CD14-positive monocyte (primary cell): Measurements from ENCODE around the gene PTPN14. TPM values are rescaled to one million over a fixed set of nuclear protein-coding genes. Genes with fewer than 3 reads are reported as not detected.
"Not testable (repeated sequence)": the region's sequence is repeated elsewhere in the genome, so short reads cannot be mapped to it uniquely, and the experiment has no call there.

Source experiments
- DNase-seq, 3 donors: peaks; one replicate each; pipeline ENCODE4 v3.0.0-alpha.2; 2011 to 2022
- H2AFZ ChIP-seq: 2 replicates; pipeline ENCODE4 v1.6.0; 2012; ENCODE audit warnings: mild to moderate bottlenecking, low read depth, low read length, inconsistent platforms; ENCODE audit not compliant: insufficient read depth, poor library complexity, severe bottlenecking
- H3K27ac ChIP-seq, 2 donors: 1 replicate in 1 of 2; 2 replicates in 1 of 2; pipeline ENCODE4 v1.5.1; 2012 to 2013; ENCODE audit warnings: low read length in 2 of 2, control low read depth in 1 of 2, inconsistent platforms in 1 of 2, low read depth in 1 of 2, mild to moderate bottlenecking in 1 of 2
- H3K27me3 ChIP-seq, 2 donors: one replicate each; pipeline versions ENCODE4 v1.6.0 to v1.6.1; 2011 to 2013; ENCODE audit warnings: low read length in 2 of 2; ENCODE audit not compliant: control insufficient read depth in 2 of 2, insufficient read depth in 2 of 2
- H3K36me3 ChIP-seq, 2 donors: replicated peaks in 1 of 2; 1 replicate in 1 of 2; 2 replicates in 1 of 2; pipeline versions ENCODE4 v1.5.1 to v1.6.1; 2012 to 2013; ENCODE audit warnings: low read length in 2 of 2, control low read depth in 1 of 2, inconsistent platforms in 1 of 2, mild to moderate bottlenecking in 1 of 2; ENCODE audit not compliant: insufficient read depth in 2 of 2, control insufficient read depth in 1 of 2
- H3K4me1 ChIP-seq, 2 donors: 1 replicate in 1 of 2; 2 replicates in 1 of 2; pipeline versions ENCODE4 v1.5.1 to v1.6.1; 2012 to 2013; ENCODE audit warnings: low read length in 2 of 2, control low read depth in 1 of 2, inconsistent platforms in 1 of 2, mild to moderate bottlenecking in 1 of 2, moderate library complexity in 1 of 2; ENCODE audit not compliant: insufficient read depth in 2 of 2, control insufficient read depth in 1 of 2
- H3K4me2 ChIP-seq: replicated peaks from 2 replicates; pipeline ENCODE3; 2012; ENCODE audit warnings: low read length, moderate library complexity, mild to moderate bottlenecking; ENCODE audit not compliant: poor library complexity, severe bottlenecking; ENCODE audit errors: extremely low read depth
- H3K4me3 ChIP-seq, 3 experiments: fragments of 200-600 bp in 1 of 3; sonication (generic) in 1 of 3; replicated peaks in 1 of 3; 1 replicate in 2 of 3; 2 replicates in 1 of 3; pipeline ENCODE4 v1.5.1; 2011 to 2013; ENCODE audit warnings: low read length in 3 of 3, mild to moderate bottlenecking in 3 of 3, control low read depth in 2 of 3, low read depth in 2 of 3, inconsistent platforms in 1 of 3, moderate library complexity in 1 of 3
- H3K79me2 ChIP-seq: 2 replicates; pipeline ENCODE4 v1.6.0; 2012; ENCODE audit warnings: mild to moderate bottlenecking, control low read depth, inconsistent platforms, low read length, moderate library complexity; ENCODE audit not compliant: insufficient read depth
- H3K9ac ChIP-seq: 2 replicates; pipeline ENCODE4 v1.6.0; 2017; ENCODE audit warnings: low read length, mild to moderate bottlenecking; ENCODE audit not compliant: insufficient read depth, poor library complexity, severe bottlenecking
- H3K9me3 ChIP-seq, 2 donors: replicated peaks in 1 of 2; 1 replicate in 1 of 2; 2 replicates in 1 of 2; pipeline versions ENCODE4 v1.5.1 to v1.6.1; 2012 to 2013; ENCODE audit warnings: low read length in 2 of 2, control low read depth in 1 of 2; ENCODE audit not compliant: control insufficient read depth in 1 of 2, insufficient read depth in 1 of 2
- H4K20me1 ChIP-seq: 2 replicates; pipeline ENCODE4 v1.6.0; 2012; ENCODE audit warnings: mild to moderate bottlenecking, low read length, control low read depth, moderate library complexity; ENCODE audit not compliant: insufficient read depth
- H3K27ac Mint-ChIP-seq, 7 donors: one replicate each; pipeline ENCODE4 v1.8.0; 2020; ENCODE audit warnings: mild to moderate bottlenecking in 7 of 7, mixed read lengths in 7 of 7, moderate library complexity in 6 of 7, inconsistent platforms in 2 of 7
- H3K27me3 Mint-ChIP-seq, 3 donors: one replicate each; pipeline ENCODE4 v1.8.0; 2021 to 2022; ENCODE audit warnings: low read depth in 3 of 3, mild to moderate bottlenecking in 3 of 3, mixed read lengths in 3 of 3, moderate library complexity in 3 of 3, inconsistent platforms in 1 of 3
- H3K36me3 Mint-ChIP-seq, 2 donors: one replicate each; pipeline ENCODE4 v1.8.0; 2020; ENCODE audit warnings: mixed read lengths in 2 of 2, inconsistent platforms in 1 of 2, mild to moderate bottlenecking in 1 of 2
- H3K4me1 Mint-ChIP-seq: one replicate; pipeline ENCODE4 v1.8.0; 2020; ENCODE audit warnings: mild to moderate bottlenecking, mixed read lengths
- H3K4me3 Mint-ChIP-seq, 2 donors: one replicate each; pipeline ENCODE4 v1.8.0; 2020; ENCODE audit warnings: mild to moderate bottlenecking in 2 of 2, mixed read lengths in 2 of 2, moderate library complexity in 1 of 2
- H3K9me3 Mint-ChIP-seq, 7 donors: one replicate each; pipeline ENCODE4 v1.8.0; 2020 to 2022; ENCODE audit warnings: mixed read lengths in 7 of 7, mild to moderate bottlenecking in 6 of 7, moderate library complexity in 6 of 7, inconsistent platforms in 2 of 7
- CTCF ChIP-seq: fragments of 200-600 bp; IDR thresholded peaks from one replicate; pipeline ENCODE4 v1.8.0; 2022; ENCODE audit warnings: antibody characterized with exemption, mild to moderate bottlenecking
- WGBS: methylation state at CpG from one replicate; pipeline ENCODE4 v1.1.5; 2013; ENCODE audit warnings: missing lambda C conversion rate; ENCODE audit not compliant: insufficient coverage; 5-methylcytosine and 5-hydroxymethylcytosine counted together
- intact Hi-C, 2 donors: fragments of 100-400 bp; cut with micrococcal nuclease; formaldehyde crosslinking; loops; one replicate each; pipeline versions ENCODE4 v1.15.0 to v1.15.1; 2023
- polyA plus RNA-seq, 3 donors: library from polyadenylated mRNA; depleted of rRNA in 1 of 3; unstranded in 2 of 3; stranded (reverse) in 1 of 3; fragments of 300-500 nt in 2 of 3; fragments of >200 nt in 1 of 3; fragmentation: Illumina TruSeq in 2 of 3; gene quantifications; 1 replicate in 2 of 3; 2 replicates in 1 of 3; pipeline ENCODE4 v1.2.3, GENCODE V29; 2012 to 2021

The PTPN14 gene
- polyA plus RNA-seq, 3 donors = 0.01 TPM; not detected in 1

DNA sequence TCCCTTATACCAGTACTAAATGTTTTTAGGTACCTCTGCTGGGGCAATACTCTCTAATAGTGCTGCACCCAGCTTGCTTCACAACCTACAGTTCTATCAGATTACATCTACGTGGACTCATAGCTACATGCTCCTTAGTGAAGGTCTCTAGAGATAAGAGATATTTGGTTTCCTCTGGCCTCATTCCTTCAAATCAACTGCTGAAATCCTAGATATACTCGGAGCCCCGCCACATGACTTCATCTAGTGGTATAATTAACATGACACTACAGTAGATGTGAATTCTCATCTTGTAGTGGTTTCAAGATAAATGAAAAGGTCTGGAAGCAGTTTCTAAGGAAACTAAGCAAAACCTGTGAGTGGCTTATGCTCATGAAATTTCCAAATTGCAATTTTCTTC lies 155.1 kb downstream of the PTPN14 start:
- no peak overlapping the region for H3K27ac Mint-ChIP-seq
- no peak overlapping the region for H3K27ac ChIP-seq

DNA sequence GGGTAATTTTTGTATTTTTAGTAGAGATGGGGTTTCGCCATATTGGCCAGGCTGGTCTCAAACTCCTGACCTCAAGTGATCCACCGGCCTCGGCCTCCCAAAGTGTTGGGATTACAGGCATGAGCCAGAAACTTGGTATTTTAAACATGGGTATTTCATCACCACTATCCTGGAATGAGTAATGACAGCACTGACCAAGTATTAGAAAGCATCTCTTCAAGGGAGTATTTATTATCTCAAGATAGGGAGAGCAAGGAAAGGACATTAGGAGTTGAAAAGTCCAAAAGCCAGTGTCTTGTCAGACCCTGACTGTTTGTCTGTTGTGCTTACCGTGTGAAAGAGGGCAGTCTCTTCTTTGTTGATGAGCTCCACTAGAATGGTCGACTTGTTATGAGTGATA lies 156.8 kb downstream of the PTPN14 start:
- H3K36me3 ChIP-seq, H3K36me3 Mint-ChIP-seq, H3K27me3 Mint-ChIP-seq, H3K4me2 ChIP-seq, H3K4me1 ChIP-seq, H3K4me1 Mint-ChIP-seq, H3K9ac ChIP-seq, H3K4me3 ChIP-seq, DNase-seq, H3K9me3 ChIP-seq, H3K79me2 ChIP-seq, H3K27ac Mint-ChIP-seq, H3K27me3 ChIP-seq, H3K9me3 Mint-ChIP-seq, H3K4me3 Mint-ChIP-seq, H4K20me1 ChIP-seq, H2AFZ ChIP-seq, H3K27ac ChIP-seq, intact Hi-C loops: not testable (repeated sequence)
- WGBS = 100% methylated on average over 2 of the region's 5 CpGs

More for the DNA sequence above, 155.1 kb downstream of the PTPN14 start:
- Histone ChIP-seq H4K20me1 (no peaks in the 10 kb centered on the region), H3K27me3 (no peaks in the 10 kb centered on the region), H3K4me2 (no peak overlapping the region), H3K9ac (no peak overlapping the region), H3K9me3 (no peaks in the 10 kb centered on the region), H3K79me2 (no peaks in the 10 kb centered on the region), H3K4me1 (no peaks in the 10 kb centered on the region), H3K4me3 (no peak overlapping the region), H3K36me3 (no peaks in the 10 kb centered on the region), H2AFZ (no peak overlapping the region)
- peaks cover 0 to 3% (median 0%) of the 10 kb centered on the region in 3 donors for H3K27me3 Mint-ChIP-seq
- no peaks in the 10 kb centered on the region for H3K36me3 Mint-ChIP-seq
- WGBS = no CpG with 5 or more reads among the region's 3 CpGs
- no peak for DNase-seq
- peaks cover 0 to 2% (median 0%) of the 10 kb centered on the region in 7 donors for H3K9me3 Mint-ChIP-seq
- no peak for TF ChIP-seq CTCF
- no peak overlapping the region for H3K4me3 Mint-ChIP-seq
- H3K4me1 Mint-ChIP-seq = no peaks in the 10 kb centered on the region
- intact Hi-C loops = no loop called here
